CD4-positive, alpha-beta T cell treated with Interleukin-4 for 1 hour (primary cell): ENCODE results near the gene NFASC.

Source experiments
- DNase-seq, 2 donors: peaks; one replicate each; pipeline ENCODE4 v3.0.0-alpha.2; 2020 to 2022

The NFASC gene

DNA sequence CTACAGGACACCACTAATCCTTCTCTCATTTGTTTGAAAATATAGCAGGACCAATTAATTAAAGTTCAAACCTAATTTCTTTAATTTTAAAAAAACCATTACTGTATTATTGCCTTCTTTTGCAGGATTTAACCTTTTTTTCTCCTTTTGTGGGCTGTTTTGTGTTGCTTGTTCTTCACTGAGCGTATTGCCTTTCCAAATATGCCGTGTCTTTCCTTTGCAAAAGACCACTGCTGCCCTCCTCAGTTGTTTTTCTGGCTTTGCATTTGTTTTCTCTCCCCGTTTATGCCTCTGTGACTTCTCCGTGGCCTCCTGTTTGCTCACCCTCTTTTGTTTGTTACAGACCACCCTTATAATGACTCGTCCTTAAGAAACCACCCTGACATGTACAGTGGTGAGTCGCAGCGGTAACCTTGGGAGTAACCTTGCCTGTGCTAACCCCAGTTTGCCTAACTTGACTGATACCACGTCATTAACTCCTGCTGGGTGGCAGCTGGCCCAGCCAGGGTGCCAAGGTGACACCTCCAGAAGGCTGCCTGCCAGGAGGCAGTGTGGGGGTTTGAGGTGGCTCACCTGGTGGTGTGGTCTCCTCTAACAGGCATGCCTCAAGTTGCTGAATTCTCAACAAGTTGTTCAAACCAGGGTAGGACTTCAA is 91.2 kb downstream of the NFASC start:
- DNase-seq, result no peak

DNA sequence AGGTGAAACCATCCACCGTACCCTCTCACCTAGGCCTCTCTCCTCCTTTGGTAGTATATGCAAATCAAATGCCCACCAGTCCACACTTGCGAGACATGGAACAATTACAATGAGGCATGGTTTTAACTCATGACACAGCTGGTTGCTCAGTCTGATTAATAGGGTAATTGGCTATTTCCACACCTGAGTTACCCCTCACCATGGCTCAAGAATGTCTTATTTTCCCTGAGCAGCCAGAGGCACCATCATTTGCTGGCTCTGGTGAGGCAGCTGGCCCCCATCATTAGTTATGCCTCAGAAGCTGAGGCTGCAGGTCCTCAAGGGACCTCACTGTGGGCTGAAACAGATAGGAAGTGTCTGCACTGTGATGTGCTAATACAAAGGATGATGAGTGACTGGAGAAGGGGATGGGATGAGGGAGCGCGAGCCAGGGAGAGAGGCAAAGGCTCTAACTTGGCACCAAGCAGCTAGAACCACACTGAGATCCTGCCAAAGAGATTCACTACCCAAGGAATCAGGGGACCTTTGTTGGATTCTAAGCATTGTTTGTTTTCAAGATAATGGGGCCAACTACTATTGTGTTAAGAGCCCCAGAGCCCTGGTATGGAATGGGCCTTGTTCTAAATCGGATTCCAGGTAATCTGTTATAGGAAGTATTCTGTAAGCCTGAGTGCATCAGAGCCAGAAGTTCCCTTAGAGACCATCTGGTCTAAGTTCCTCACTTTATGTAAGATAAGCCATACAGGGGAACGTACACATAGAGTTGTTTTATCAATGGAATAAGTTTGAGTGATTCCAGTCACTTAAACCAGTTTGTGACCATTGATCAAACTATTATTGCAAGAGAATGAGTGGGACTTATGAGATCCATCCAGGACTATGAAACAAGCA is 92.3 kb downstream of the NFASC start:
- DNase-seq, result no peak

- no peak for DNase-seq
These were observed 96.8 kb downstream of the NFASC start for GRCh38 chr1:204967451-204967850.

DNA sequence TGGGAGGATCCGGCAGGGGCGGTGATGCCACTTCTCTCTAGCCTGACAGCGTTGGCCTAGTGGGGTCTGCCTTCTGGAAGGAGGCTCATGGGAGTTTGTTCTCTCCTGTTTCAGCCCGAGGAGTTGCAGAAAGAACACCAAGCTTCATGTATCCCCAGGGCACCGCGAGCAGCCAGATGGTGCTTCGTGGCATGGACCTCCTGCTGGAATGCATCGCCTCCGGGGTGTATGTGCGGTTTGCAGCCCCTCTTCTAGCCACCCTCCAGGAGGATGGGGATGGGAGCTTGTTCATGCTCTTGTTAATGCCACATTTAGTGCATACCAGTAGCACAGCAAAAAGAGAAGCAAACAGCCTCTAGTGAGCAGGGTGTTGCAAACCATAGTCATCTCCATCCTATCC is 97.5 kb downstream of the NFASC start:
- DNase-seq, result no peak

GRCh38 chr1:204968951-204969350 is 98.3 kb downstream of the NFASC start:
- DNase-seq, result no peak

- DNase-seq, result no peak
These were observed 100.3 kb downstream of the NFASC start for GRCh38 chr1:204970937-204971336.

GRCh38 chr1:204971517-204972336 is 101.1 kb downstream of the NFASC start:
- DNase-seq, result peak in 1 of 2 donors; percentile 26

- no peak for DNase-seq
These were observed 101.8 kb downstream of the NFASC start for GRCh38 chr1:204972426-204972825.

DNA sequence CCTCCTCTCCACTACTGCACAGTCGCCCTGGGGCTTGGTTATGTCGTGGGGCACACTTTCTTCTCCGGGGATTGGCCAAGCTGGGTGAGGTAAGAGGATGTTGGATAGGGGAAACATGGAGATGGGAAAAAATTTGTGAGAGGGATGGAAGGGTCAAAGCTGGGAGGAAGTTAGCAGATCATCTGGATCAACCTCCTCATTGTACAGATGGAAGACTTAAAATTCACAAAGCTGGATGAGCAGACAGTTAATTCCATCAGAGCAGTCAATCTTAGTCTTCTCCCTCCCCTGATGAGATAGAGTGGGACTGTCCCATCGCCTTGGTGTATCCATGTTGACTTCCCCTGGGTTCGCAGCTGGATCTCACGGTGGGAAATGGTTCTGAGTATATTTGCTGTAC is 102.8 kb downstream of the NFASC start:
- DNase-seq, result no peak

GRCh38 chr1:204974327-204974726 is 103.7 kb downstream of the NFASC start:
- DNase-seq, result no peak

DNA sequence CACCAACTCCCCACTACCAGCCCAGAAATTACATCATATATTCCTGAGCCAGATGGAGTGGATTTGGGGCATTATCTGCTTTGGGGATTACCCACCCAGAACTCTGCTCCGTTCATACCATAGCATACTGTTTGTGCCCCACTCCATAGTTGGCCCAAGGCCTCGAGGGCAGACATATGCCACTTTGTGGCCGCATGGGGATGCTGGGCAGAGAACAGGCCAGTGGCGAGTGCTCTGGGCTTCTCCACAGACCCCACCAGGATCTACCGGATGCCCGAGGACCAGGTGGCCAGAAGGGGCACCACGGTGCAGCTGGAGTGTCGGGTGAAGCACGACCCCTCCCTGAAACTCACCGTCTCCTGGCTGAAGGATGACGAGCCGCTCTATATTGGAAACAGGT is 104.4 kb downstream of the NFASC start:
- DNase-seq, result no peak

- peak; percentile 45 to 46 for DNase-seq
These were observed 105.0 kb downstream of the NFASC start for GRCh38 chr1:204975568-204976235.

DNA sequence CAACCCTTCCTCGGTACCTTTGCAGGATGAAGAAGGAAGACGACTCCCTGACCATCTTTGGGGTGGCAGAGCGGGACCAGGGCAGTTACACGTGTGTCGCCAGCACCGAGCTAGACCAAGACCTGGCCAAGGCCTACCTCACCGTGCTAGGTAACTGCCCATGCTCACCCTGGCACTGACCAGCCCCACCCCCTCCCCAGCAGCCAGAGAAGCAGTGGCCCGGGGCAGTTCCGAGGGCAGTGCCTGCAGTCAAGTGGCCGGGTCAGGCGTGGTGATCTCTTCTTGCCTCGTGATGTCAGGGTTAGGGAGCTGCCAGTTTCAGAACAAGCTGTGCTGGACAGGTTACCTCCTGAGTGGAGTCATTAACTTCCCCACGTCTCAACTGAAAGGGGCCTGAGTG is 106.0 kb downstream of the NFASC start:
- DNase-seq, result no peak

DNA sequence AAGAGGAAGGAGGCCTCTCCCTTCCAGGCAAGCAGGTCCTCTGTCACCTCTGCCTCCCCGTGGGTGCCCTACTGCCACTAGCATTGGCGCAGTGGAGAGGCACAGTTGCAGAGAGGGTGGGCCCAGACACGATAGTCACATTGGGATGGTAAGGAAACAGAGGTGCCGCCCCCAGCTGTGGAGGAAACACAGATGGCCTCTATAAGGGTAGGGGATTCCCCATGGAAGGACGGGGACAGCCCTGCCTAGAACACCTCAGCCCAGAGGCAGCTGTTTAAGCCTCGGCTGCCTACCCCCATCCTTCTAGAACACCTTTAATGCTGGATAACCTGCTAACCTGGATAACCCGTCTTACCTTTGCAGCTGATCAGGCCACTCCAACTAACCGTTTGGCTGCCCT is 106.7 kb downstream of the NFASC start:
- DNase-seq, result no peak

DNA sequence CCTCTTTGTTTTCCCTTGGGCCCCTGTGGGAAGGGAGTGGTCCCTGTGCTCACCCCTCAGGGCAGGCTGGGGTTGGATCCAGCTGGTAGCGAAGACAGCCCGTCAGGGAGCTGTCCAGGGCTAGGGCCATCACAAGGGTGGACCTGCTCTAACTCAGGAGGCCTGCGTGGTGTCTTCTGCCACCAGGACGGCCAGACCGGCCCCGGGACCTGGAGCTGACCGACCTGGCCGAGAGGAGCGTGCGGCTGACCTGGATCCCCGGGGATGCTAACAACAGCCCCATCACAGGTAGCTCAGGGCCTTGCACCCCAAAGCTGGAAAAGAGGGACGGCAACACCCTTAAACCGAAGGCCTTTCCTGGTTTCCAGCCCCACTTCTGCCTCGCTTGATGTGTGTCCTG is 108.1 kb downstream of the NFASC start:
- DNase-seq, result no peak

DNA sequence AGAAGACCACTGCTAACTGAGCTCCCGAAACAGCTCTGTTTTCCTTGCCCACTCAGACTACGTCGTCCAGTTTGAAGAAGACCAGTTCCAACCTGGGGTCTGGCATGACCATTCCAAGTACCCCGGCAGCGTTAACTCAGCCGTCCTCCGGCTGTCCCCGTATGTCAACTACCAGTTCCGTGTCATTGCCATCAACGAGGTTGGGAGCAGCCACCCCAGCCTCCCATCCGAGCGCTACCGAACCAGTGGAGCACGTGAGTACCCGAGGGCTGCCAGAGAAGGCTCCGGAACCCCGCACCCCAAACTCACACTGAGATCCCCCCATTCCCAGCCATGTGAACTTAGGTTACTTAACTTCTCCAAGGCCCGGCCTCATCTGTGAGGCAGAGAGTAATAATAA is 108.6 kb downstream of the NFASC start:
- DNase-seq, result no peak

GRCh38 chr1:204979891-204980649 is 109.4 kb downstream of the NFASC start:
- no peak for DNase-seq

GRCh38 chr1:204980840-204981405 is 110.3 kb downstream of the NFASC start:
- DNase-seq, result no peak

- no peak for DNase-seq
These were observed 112.5 kb downstream of the NFASC start for GRCh38 chr1:204983136-204983535.

DNA sequence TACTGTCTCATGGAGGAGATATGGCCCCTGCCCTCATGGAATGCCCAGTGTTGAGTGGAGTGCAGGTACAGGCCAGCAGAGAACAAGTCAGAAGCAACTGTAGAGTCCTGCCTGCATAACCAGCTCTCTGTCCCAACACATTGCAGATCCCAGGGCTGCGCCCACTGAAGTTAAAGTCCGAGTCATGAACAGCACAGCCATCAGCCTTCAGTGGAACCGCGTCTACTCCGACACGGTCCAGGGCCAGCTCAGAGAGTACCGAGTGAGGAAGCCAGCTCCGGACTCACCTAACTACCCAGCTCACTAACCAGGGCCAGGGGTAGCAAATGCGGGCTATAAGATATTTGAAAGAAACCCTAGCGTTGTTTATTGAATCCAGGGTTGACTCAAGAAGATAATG is 113.2 kb downstream of the NFASC start:
- no peak for DNase-seq

DNA sequence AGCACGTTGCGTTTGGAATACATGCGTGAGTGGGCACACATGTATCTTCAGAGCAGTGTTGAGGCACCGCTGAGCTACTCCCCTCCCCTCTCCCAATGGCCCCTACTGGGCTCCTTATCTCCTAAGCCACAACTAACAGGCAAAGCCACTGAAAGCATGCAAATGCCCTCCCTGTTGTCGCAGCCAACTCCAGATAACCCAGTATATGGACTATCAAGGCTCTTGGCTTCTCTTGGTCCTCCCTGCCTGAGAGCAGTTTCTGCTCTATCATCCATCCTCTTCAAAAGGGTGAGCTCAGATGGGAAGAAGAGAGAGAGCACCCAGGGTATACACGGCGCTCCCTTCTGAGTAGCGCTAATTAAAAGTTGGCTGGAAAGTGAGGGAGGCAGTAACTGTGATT is 113.8 kb downstream of the NFASC start:
- DNase-seq, result no peak

- no peak for DNase-seq
These were observed 115.5 kb downstream of the NFASC start for GRCh38 chr1:204986181-204986580.
